GM18870 (cell line): ENCODE measurements around the gene GLS2.
"Not testable (repeated sequence)": the region's sequence is repeated elsewhere in the genome, so short reads cannot be mapped to it uniquely, and the experiment has no call there.

Experiments
- ATAC-seq: cut with Tn5 transposase; IDR thresholded peaks from one replicate; pipeline ENCODE4 v1.9.1; 2021; ENCODE audit warnings: moderate library complexity; ENCODE audit not compliant: unreplicated experiment

The GLS2 gene

DNA sequence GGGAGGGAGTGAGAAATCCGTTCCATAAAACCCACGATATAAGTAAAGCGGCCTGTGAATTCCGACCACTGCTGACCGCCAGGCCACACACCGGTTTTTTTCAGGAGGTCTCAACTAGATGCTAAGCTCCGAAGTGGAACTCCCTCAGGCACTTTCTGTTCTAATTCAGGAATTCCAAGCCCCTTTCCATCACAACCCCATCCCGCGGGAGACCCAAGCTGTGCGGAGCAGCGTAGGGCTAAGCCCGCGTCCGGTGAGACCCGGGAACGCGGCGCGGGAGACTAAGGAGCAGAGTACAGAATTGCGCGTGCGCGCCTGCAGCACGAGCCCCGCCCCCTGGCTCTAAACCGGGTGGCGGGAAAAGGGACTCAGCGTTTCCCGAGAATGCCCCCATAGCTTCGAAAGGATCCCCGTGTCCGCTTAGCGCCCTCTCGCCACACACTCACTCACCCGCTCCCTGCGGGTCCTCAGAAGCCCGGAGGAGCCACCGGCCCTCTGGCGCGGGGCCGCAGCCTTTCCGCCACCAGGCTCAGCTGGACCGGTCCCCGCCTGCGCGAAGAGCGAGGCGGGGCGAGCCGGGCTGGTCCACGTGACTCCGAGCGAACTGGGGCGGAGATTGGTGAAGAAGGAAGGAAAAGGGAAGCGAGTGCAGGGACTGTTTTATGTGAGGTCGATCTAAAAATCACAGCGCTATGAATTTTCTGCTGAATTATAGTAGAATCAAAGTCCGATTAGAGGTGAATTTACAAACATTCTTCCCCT, 38.9 kb downstream of the GLS2 start, which contains the start of gene TIMELESS:
Gene TIMELESS (minus strand): TSS at position 567 of the 762 bp plus-strand sequence. CDS start 15,256 bp downstream, outside the sequence.
- ATAC-seq = peak; percentile 75

- ATAC-seq = not testable (repeated sequence)
Observed at GRCh38 chr12:56443208-56443607, 44.8 kb downstream of the GLS2 start.

GRCh38 chr12:56437430-56438176, 50.4 kb downstream of the GLS2 start:
- no peak for ATAC-seq

GRCh38 chr12:56434828-56435227, 53.1 kb downstream of the GLS2 start:
- no peak for ATAC-seq

DNA sequence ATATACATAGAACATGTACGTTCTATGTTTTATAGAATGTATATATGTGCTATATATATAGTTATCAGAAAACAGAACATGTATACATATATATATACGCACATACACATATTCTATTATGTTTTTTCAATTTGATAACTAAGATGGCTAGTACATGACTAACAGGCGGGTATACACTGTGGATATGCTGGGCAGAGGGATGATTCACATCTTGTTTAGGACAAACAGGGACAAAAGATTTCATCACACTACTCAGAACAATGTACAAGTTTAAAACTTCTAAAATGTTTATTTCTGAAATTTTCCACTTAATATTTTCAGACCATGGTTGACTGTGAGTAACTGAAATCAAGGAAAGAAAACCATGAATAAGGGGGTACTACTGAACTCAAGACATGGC, 56.1 kb downstream of the GLS2 start:
- ATAC-seq = no peak

GRCh38 chr12:56431288-56431687, 56.7 kb downstream of the GLS2 start:
- no peak for ATAC-seq

DNA sequence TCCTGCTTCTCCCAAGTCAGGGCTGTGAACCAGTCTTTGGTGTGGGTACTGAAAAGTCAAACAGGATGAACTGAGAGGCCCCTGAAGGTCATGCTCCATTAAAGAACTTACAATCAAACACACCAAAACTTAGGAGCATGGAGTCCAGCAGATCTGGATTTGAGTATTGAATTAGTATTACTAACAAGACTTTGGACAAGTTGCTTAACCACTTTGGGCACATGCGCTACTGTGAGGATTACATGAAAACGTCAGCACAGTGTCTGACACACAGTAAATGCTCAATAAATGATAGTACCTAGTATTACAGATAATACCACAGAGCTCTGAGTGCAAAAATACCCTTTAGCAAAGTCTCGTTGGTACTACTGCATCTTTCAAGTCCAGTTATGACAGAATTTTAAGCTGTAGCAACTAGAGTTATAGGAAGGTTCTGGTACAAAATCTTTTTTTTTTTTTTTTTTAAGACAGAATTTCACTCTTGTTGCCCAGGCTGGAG, 62.0 kb downstream of the GLS2 start:
- no peak for ATAC-seq

DNA sequence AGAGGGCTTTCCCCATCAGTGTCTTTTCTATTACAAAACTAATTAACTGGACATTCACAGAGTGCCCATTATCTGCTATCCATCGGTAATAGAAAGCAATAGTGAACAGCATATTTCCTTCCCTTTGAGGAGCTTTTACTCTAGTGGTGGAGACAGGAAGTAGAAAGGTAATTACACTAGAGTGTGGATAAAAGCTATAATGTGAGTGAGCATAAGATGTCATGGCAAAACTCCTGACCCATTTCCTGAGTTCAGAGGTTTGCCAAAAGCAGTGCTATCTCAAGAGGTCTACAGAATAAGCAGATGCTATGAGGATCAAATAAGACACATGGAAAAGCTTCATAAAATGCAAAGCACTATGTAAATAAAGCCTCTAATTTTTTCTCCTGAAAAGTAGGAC, 62.8 kb downstream of the GLS2 start:
- ATAC-seq = no peak
